NCI-H446 treated with DMSO at 0.1 percent for 48 hours (cell line): ENCODE measurements around the gene RHOBTB1.

Experiments used
- DNase-seq: peaks from one replicate; lab custom pipeline; 2025; lab: John Stamatoyannopoulos, UW

The RHOBTB1 gene

GRCh38 chr10:60965696-60966095 lies 21.7 kb upstream of the RHOBTB1 start:
- DNase-seq: no peak

DNA sequence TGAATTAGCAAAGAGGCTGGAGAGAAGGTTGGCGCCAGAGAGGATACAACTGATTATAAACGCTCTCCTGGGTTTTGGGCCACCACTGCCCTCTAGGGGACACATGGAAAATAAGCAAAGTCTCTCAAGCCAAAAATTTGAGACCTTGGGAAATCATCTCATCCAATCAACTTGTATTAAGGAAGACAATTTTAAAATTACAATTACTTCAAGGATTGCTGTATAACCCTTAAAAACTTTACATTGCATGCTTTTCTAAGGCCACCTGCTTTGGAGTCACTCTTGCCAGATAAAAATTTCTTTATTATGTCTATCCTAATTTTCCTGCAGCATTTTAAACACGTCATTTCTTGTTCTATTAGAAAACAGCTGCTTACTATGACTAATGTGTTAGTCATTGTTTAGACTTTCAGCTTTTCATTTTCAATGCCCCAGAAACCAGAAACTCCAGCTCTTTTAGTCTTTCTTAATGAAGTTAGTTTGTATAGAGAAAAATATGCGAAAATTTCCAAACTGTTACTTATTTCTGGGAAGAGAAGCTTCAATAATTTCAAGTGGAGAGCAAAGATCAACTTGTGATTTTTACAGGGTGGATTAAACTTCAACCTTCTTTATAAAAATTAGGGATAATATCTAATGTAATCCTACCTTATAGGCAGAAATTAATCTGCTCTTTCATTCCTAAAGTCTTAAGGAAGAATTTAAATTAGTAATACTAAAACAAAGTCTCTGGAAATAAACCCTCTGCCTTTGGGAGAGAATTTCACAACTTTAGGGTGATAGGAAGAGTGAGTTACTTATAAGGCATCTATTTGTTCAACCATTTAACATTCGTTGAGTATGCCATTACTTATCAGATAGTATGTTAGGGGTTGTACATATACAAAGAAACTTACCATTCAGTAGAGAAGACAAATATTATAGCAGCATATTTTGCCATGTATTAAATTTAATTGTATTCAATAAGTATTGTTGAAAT lies 20.6 kb upstream of the RHOBTB1 start:
- peak; percentile 70 for DNase-seq

GRCh38 chr10:60963441-60964256 lies 19.7 kb upstream of the RHOBTB1 start:
- DNase-seq: no peak

- no peak for DNase-seq
Measured at GRCh38 chr10:60962946-60963345, 19.0 kb upstream of the RHOBTB1 start.

GRCh38 chr10:60960913-60961312 lies 16.9 kb upstream of the RHOBTB1 start:
- DNase-seq: no peak

DNA sequence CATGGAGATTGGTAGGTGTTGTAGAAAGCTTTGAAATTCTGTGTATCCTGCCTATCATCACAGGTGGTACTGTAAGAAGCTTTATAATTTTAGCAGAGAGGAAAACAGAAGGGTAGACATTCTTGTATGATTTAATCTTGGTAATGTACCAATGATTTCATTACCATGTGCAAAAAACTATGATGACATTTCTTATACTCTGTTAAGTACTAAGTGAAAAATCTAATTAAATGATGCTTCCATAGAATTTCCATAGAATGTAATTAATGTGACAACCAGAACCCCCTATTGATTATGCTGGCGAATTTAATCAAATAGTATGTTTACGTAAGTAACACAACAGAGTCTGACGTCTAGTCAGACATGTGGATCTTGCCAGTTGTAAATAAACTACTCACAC lies 16.0 kb upstream of the RHOBTB1 start:
- no peak for DNase-seq

DNA sequence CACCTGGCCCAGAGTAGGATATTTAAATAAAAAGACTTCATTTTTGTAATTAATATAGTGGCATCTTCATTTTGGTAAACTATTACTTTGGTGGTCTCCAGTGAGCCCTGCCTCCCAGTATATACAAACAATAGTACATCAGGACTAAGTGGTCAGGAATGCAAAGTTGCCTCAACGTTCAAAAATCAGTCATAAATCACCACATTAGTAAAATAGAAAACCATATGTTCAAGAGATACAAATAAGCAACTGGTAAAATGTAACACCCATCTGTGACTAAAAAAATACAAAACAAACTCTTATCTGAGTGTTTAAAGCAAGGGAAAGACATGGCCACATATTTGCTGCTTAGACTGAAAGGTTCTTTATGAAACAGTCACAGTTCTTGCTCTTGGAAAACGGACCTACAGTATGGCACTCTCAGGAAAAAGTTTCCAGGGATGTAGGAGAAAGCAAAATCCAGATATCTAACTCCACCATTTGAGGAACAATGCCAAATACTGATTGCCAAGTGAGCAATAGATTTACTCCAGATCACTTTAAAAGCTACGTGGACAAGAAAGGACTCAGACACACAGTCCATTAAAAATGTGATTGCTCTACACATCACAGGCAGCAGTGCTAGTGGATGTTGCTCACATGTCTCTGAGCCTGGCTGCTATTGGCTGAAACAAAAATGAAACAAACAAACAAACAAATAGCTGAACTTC lies 15.1 kb upstream of the RHOBTB1 start:
- no peak for DNase-seq

DNA sequence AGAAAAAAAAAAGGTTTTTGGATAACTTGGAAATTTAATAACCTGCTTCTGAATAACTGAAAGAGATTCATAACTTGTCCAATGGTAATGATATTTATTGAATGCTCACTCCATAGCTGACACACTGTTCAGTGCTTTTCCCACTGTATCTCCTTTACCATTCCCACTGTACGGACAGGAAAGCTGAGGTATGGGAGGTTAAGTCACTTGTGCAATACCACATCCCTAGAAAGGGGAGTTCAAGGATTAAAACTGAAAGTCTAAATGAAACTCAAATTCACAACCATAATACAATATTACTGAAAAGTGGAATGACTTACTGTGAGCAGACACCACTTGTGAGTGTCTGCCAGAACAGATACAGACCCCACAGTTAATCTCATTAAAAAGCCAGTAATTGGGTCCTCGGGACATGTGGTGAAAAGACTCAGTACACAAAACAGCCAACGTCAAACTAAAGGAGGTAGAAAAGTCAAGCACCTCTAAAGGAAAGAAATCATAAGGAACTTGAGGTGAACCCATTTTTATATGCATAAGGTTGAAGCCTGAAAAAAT lies 13.8 kb upstream of the RHOBTB1 start:
- no peak for DNase-seq

GRCh38 chr10:60955957-60956425 lies 12.0 kb upstream of the RHOBTB1 start:
- no peak for DNase-seq

DNA sequence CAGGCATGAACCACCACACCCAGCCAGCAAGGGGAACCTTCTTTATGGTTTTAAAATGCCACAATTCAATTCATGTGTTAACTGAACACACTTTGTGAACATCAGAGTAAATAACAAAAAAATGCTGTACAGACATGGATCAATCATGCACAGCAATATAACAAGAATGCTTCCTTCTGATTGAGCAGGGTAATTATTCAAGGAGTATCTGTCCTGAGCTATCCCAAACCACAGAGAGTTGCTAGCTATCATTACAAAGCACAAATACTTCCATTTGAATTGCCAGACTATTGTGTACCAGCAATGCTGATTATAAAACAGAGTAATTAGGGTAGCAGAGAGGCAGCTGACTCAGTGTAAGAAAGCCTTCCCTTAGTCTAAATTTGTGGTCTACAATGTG lies 11.3 kb upstream of the RHOBTB1 start:
- no peak for DNase-seq

DNA sequence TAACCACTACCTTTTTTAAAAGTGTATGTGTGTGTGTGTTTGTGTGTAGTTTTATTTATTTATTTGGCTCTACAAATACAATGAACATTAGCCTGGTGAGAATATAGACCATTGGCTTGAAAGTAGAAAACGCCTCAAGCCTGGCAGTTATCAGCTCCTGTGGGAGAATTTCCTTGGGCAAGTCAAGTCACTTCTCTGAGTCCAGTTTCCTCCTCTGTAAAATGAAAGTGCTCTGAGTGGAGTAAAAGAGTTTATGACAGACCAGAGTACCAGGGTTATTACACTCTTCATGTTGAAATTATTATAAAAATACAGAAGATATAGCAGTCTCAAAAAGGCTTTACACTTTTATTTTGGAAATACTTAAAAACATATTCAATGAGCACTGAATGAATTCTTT lies 10.1 kb upstream of the RHOBTB1 start:
- DNase-seq: no peak

DNA sequence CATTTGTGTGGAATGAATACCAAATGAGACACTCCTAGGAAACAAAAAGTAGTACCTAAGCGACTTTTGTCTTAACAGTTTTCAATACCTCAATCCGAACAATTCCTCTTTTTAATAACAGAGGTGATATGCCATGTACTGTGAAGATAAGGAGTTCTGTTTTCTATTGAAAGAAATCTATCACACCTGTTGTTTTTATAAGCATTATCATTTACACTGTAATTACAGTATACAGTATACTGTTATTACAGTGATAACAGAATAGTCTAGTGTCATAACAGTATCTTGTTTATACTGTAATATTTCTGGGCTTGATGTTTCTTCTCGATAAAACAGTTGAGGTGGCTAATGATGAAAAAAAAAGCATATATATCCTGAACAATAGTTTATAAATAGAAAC lies 9.4 kb upstream of the RHOBTB1 start:
- DNase-seq: no peak

- DNase-seq: no peak
Measured at GRCh38 chr10:60952846-60953220, 8.8 kb upstream of the RHOBTB1 start.

GRCh38 chr10:60952067-60952845 lies 8.3 kb upstream of the RHOBTB1 start:
- no peak for DNase-seq

DNA sequence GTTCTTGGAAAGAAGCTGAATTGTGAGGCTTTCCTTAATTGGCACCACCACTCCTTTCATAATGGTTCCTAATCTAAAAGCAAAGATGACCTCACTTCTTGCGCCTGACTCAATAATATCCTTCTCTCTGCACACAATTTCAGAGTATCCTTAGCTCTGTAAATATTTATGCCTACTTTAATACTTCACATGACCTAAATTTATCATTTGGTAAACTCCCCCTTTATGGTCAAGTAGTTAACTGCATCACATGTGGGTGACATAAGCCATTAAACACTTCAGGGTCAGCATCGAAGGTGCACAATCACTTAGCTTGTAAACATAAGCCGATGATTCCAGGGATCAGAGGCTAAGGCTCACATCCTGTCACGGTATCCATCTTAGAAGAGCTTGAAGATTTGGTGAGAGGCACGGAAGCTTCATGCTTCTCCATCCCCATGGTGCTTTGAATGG lies 7.3 kb upstream of the RHOBTB1 start:
- no peak for DNase-seq

GRCh38 chr10:60950300-60950699 lies 6.3 kb upstream of the RHOBTB1 start:
- DNase-seq: no peak

DNA sequence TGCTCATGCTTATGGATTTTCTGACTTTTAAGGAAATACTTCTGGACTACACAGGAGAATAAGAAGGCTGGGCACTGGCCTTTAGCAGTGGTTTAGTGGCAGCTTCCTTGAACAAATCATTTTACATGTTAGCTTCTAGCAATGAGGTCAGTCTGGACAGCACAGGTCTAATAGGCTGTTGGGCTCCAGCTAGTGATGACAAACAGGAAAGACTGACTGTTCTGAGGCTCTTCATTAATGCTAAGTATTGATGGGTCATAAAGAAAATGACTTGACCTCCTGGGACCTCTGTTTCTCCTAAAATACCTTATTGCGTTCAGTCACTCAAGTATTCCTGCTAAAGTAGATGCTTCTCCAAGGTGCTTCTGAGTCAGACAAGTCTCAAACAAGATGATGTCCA lies 4.9 kb upstream of the RHOBTB1 start:
- no peak for DNase-seq

DNA sequence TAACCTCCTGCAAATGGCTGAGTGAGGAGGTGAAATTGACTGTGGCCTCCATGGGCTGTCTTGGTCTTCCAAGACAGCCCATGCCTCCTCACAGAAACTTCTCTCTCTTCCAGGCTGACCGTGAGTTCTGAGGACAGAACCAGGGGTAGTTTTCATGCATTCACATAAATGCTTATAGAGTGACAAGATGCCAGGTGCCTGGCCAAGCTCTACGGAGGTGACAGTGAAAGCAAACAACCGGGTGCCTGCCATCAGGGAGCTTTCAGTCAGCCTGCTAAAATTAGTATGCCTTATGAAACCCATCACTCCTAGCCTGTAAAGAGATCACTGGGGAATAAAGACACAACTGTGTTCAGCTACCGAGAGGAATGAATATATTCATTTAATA lies 919 bp upstream of the RHOBTB1 start:
- DNase-seq: no peak

GRCh38 chr10:60943316-60944057 lies 498 bp downstream of the RHOBTB1 start:
- no peak for DNase-seq

DNA sequence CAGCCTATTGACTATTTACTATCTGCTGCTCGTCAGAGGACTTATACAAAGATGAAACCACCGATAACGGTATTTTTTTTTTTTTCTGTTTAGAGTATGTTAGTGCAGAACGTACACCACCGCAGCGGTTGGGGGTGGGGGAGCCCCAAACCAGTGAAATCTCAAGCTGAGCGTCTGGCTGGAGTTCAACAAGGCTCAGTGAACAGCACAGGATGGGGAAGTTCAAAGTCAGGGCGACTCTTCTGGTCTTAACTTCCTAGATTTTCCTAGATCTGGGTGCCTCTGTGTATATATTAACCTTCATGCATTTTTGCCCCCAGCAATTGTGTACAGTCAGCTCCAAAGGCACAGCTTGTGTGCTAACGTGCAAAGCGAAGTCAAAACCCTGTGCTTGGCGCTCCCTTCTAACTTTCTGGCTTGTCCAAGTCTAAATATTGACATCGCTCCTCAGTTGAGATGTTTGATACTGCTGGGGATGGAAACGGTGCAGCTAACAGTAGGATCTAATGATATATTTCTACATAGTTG lies 1.1 kb downstream of the RHOBTB1 start:
- DNase-seq: no peak
